LHCN-M2 (cell line): Measurements from ENCODE around the gene SLC2A13. TPM values are rescaled to one million over a fixed set of nuclear protein-coding genes. Genes with fewer than 3 reads are reported as not detected.
"Not testable (repeated sequence)": the region's sequence is repeated elsewhere in the genome, so short reads cannot be mapped to it uniquely, and the experiment has no call there.

Experiments
- DNase-seq: peaks from one replicate; pipeline ENCODE4 v3.0.0-alpha.2; 2012; ENCODE audit warnings: low read depth
- total RNA-seq: library from RNA; depleted of rRNA; stranded (reverse); fragments of >200 nt; gene quantifications from 2 replicates; pipeline ENCODE4 v1.2.3, GENCODE V29; 2014

The SLC2A13 gene
- total RNA-seq, 1 experiment from 2014 or later = 9.9 TPM

GRCh38 chr12:39812456-39812855 lies 293.4 kb downstream of the SLC2A13 start:
- not testable (repeated sequence) for DNase-seq

GRCh38 chr12:39807043-39807442 lies 298.8 kb downstream of the SLC2A13 start:
- DNase-seq = peak; percentile 7

- DNase-seq = no peak
These were observed 300.2 kb downstream of the SLC2A13 start for GRCh38 chr12:39805651-39806050.

GRCh38 chr12:39804898-39805297 lies 301.0 kb downstream of the SLC2A13 start:
- DNase-seq = no peak

- no peak for DNase-seq
These were observed 301.4 kb downstream of the SLC2A13 start for GRCh38 chr12:39804479-39804878.

- DNase-seq = no peak
These were observed 302.7 kb downstream of the SLC2A13 start for GRCh38 chr12:39803151-39803550.

- no peak for DNase-seq
These were observed 306.9 kb downstream of the SLC2A13 start for GRCh38 chr12:39798977-39799376.

GRCh38 chr12:39798429-39798828 lies 307.5 kb downstream of the SLC2A13 start:
- no peak for DNase-seq

- no peak for DNase-seq
These were observed 310.4 kb downstream of the SLC2A13 start for GRCh38 chr12:39795481-39795880.

- no peak for DNase-seq
These were observed 312.9 kb downstream of the SLC2A13 start for GRCh38 chr12:39792938-39793337.

GRCh38 chr12:39788239-39788638 lies 317.6 kb downstream of the SLC2A13 start:
- no peak for DNase-seq

GRCh38 chr12:39785814-39786213 lies 320.1 kb downstream of the SLC2A13 start:
- DNase-seq = not testable (repeated sequence)

- DNase-seq = no peak
These were observed 323.8 kb downstream of the SLC2A13 start for GRCh38 chr12:39782026-39782545.

GRCh38 chr12:39780913-39781446 lies 324.9 kb downstream of the SLC2A13 start:
- DNase-seq = no peak

GRCh38 chr12:39780411-39780912 lies 325.4 kb downstream of the SLC2A13 start:
- DNase-seq = no peak

GRCh38 chr12:39779768-39780340 lies 326.0 kb downstream of the SLC2A13 start:
- DNase-seq = no peak

GRCh38 chr12:39777465-39777864 lies 328.4 kb downstream of the SLC2A13 start:
- no peak for DNase-seq

- DNase-seq = no peak
These were observed 332.6 kb downstream of the SLC2A13 start for GRCh38 chr12:39773266-39773665.

- DNase-seq = no peak
These were observed 333.0 kb downstream of the SLC2A13 start for GRCh38 chr12:39772821-39773259.

GRCh38 chr12:39771456-39771855 lies 334.4 kb downstream of the SLC2A13 start:
- no peak for DNase-seq

GRCh38 chr12:39764944-39765560 lies 340.8 kb downstream of the SLC2A13 start:
- DNase-seq = peak; percentile 42

GRCh38 chr12:39763890-39764169 lies 342.1 kb downstream of the SLC2A13 start:
- no peak for DNase-seq
